Hypothalamus (tissue), 51 donors: ENCODE data around the gene LAMA2.
"Not testable (repeated sequence)": the region's sequence is repeated elsewhere in the genome, so short reads cannot be mapped to it uniquely, and the experiment has no call there.

Source experiments
- DNase-seq, 51 donors: peaks; one replicate each; lab custom pipeline; 2025; lab: John Stamatoyannopoulos, UW

LAMA2 gene

DNA sequence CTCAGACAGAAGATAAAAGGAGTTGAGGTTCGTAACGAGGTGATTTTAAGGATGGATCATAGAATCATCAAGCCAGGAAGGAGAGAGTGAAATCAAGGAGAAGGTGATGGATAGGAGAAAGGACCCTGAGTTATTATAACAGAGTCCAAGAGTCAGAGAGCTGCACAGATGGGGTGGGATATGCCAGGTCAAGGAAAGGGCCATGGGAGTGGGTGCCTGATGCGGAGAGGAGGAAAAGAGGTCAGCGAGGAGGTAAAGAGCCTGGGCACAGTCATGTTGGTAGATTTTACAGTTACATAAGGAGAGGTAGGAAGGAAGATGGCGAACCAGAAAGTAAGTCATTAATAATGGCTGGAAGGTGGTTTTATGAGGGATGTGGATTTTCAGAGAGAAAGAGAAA, 114.9 kb downstream of the LAMA2 start:
- no peak for DNase-seq

DNA sequence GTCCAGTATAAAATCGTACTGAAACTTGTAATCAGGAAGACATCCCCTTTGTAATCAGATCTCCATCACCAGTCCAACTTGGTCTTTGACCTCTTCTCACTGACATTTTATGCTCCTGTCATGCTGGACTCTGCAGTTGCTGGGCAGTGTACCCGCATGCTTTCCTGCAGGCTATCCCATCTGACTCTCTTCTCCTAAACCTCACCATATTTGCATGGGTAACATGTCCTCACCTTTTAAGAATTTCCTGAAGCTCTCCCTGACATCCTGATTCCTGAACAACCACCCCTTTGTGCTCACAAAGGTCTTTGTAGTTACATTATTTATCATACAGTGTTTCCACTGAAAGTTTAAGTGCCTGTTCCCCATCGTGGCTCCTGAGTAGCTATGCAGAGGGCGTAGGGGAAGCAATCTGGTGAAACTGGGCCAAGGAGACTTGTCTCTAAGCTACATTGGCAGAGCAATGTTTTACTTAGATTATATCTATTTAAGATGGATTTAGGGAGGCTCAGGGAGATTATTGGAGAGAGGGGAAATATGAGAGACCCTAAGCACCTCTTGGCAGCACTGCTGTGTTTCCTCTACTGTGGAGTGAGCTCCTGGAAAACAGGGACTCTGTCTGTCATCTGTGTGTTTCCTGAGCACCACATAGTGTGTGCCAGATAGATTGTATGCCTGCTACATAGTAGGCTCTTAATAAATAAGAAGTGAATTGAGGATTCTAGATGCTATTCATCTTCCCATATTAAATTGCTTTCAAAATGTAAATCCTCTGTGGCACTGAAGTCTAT, 124.0 kb downstream of the LAMA2 start:
- no peak for DNase-seq

DNA sequence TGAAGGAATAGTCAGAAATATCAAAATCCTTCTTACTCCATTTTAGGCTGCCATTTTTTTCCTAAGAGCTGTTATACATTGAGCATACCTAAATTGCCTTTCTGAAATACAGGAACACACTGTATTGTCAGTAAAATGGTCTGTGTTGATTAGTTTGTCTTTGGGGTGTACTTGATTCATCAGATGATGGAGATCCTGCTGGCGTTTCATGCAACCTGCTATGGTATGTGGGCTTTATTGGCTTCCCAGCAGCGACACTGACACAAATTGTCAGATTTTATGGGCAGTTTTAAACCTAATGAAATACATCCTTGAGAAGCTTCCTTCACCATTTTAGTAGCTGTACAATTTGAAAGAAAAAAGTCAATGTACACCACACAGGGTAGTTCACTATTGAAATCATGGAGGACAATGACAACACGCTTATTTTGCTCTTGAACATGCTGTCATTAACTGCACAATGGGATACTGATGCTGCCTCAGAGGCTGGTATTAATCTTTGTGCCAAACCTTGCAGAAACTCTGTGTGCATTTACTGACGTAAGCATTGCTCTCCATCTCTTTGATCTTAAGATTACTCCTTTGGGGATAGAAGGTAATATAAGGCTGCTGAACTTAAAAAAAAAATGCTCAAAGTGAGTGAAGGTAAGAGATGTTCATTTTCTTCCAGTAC, 124.9 kb downstream of the LAMA2 start:
- no peak for DNase-seq

DNA sequence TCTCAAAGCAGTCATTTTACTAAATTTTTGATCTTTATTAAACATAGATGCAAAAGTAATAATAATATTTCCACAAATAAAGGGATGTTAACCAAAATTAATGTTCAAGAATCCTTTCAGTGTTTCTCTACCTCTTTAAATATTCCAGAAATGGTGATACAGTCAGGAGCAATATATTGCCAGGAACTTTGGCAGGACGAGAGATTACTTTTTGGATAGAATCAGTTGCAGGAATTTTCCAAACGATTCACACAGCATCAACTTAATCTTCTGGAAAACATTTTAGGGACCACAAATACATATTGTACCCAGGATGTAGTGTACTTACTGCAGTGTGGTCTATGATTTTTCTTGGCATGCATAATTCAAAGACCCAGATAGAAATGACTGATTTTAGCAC, 125.7 kb downstream of the LAMA2 start:
- DNase-seq = no peak

DNA sequence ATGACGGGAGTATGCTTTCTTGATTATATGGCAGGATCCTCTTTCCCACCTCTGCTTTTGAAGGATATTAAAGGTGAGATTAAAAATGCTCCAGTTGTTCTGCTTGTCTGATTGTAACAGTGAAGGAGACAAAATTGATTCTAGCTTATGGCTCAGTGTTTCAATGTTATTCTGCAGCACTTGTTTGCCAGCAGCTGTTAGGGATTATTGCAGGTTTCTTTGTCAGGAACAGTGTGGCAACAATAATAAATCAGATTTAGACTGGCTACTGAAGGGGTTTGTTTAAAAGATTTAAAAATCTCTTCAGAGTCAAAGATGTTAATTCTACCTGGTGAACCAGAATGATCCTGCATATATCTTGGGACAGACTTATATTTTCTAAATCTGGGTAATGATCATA, 126.9 kb downstream of the LAMA2 start:
- DNase-seq = no peak

DNA sequence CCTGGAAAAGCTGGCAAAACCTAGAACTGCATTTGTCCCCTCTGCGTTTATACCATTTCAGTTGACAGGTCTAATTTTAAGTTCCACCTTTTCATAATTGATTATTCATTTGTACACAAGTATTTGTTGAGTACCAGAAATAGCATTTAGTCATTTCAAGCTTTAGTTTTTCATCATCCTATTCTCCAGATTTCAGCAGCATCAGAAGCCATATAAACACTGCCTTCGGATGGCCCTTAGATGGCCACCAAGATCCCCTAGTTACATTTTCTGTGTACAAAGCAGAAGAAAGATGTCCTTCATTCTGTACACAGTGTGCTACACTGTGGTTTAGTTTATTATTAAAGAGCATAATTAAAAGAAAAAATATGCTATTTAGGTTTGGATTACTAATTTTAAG, 131.4 kb downstream of the LAMA2 start:
- DNase-seq = no peak

DNA sequence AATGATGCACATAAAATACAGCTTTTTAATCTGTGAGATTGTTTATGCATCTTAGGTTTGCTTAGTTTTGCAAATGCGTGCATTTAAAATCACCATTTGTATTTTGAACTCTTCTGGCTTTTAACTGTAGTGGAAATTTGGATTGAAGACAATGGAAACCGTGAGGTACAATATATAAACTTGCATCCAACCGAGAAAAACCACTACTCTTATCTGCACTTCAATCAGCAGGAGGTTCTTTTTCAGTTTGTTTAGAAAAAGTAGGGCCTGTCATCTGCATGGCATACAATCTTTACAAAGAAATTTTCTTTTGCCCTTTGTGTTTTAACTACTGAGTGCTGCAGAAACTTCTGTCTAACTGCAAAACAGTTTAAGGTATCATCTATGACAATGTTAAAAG, 132.8 kb downstream of the LAMA2 start:
- no peak for DNase-seq

DNA sequence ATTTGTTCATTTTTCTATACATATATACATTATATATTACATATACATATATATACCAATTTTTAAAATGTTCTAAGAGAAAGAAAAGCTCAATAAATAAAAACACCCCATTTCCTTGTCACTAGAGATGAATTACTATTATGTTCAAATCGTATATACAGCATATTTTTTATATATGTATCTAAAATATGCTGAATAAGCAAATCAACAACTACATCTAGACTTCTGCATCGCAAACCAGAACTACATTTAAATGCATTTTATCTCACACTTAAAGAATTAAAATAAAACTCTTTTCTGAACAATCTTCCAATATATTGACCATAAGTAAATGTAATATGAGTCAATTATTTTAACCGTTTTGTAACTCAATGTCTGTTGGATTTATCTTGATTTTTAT, 133.9 kb downstream of the LAMA2 start:
- DNase-seq = no peak

DNA sequence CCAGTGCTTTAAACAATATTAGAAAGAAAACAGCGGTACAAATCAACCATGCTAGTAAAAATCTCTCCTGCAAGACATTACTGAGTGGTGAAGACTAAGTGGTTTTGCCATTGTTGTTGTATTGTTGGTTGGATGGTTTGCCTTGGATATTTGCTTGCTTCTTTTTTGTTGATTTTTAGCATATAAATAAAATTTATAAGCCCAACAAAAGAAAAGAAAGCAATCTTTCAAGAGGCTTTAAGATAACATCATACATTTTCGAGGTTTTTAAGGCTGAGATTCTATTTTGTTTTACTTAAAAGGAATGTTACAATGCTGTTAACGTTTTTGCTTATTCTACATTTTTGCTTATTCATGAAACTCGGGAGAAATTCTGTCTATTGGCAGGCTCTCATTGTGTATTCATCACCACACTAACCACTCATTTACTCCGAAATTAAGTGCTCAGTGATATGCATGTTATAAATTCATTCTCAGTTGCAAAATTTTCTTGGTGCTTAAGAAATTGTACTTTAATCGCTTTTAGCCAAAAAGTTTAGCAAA, 139.1 kb downstream of the LAMA2 start:
- DNase-seq = no peak

DNA sequence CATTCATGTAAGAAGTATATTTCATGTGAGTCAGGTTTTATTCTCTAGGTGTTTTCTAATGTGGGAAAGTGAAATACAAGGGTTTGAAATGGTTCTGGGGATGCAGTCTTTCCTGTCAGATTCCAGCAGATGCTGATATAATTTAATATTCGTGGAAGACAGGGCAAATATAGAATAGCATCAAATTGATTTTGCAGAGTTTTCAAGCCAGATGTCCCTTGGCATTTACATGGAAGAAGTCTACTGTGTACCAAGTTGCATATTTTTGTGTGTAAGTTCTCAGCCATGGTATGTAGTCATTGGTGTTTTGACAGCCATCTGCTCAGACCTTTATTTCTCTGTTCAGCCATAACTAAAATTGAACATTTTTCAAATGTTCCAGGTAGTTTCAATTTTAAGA, 143.7 kb downstream of the LAMA2 start:
- DNase-seq = no peak

DNA sequence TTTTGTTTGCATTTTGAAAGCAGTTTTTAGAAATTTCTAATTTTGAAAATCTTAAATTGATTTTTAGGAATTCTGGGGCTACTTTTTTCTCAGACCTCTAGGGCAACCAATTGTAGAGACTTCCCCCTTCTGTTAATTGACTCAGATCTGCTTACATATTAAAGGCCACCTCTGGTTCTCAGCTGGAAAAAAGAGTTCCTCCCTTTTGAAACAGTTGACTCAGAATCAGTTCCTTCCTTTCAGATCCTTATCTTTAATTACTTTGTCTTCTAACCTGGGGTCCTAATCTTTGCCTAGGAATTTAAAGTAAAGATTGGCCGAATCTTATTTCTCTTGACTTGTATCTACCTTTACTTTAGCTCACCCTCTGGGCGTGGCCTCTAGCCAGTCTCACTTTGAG, 146.8 kb downstream of the LAMA2 start:
- DNase-seq = no peak

DNA sequence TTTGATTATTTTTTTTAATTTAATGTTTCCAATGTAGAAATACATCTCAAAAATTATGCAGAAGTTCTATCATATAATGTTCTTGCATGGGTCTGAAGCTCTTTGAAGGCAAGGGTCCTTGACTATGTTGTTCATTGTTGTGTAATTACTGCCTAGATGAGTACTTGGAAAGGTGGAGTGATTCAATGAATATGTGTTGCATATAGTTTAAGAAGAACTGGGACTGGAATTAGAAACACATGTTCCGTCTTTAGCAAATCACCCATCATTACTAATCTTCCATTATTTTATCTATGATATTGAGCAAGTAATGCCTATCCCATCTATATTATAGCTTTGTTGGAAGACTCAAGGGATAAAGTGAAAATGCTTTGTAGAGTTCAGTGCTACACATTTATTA, 147.3 kb downstream of the LAMA2 start:
- DNase-seq = no peak

DNA sequence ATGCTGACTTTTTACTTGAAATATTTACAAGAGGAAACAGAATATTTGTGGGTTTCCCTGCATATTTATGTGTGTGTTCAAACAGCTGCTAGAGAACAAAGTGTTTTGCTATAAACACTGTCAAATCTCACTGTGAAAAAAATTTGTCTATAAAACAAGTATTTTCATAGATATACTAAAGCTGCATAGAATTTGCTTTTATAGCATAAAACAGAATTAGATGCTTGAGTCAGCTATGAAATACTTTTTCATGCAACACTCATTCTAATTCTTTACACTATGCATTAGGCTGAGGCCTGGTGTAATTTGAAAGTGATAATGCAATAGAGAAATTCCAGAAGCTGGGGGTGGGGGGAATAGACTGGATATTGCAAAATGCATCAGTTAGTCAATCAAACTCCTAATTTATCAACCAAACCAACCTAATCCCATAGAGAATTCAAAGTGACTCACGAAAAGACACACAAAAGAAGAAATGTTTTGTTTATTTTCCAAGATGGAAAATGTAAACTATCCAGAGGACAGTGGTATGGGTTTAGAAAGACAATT, 148.2 kb downstream of the LAMA2 start:
- DNase-seq = no peak

DNA sequence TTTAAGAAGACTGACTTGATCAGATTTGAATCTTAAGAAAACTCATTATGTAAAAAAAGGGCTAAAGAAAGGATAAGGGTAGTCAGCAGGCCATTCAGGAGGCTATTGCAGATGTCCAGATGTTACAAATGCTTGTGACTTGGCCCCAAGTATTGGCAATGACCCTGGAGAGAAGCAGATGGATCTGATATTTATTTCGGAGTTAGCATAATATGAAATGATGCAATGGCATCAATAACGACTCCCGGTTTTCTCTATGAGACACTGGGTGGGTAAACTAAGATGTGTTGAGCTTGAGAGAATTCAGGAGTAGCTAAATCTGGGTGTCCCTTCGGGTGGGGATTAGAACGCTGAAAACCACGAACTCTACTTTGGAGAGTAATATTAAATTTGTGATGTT, 149.7 kb downstream of the LAMA2 start:
- no peak for DNase-seq

DNA sequence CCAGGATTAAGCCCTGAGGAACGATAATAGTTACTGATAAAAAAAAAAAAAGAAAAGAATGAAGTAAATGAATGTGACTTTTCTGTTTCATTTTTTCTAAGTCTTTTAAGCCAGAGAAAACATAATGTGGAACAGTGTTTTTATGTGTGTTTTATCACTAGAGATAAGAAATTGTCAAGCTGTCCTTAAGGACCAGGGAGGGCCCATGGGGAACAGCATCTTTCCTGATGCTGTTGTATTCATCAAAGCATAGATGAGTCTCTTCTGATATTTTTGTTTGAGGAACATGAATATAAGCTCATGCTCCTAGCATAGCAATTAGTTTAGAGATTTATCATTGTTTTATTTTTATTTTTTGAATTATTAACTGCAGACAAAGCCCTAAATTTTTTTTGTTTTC, 150.2 kb downstream of the LAMA2 start:
- no peak for DNase-seq

DNA sequence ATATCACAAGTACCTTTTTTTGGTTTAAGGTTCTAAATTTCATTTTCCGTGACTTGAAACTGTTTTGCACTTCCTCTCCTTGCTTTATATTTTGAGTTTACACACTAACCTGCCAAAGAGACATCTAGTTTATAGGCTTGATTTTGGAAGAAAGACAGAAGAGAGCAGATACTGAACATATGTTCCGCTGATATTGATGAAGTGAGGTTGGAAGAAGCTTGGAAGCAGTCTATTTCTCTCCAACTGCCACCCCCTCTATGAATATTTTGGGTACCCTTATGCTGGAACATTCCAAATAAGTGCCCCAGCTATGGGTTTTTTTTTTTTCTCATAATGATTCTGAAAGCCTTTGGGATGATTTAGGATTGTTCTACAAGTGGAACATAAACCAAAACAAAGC, 150.6 kb downstream of the LAMA2 start:
- DNase-seq = no peak

DNA sequence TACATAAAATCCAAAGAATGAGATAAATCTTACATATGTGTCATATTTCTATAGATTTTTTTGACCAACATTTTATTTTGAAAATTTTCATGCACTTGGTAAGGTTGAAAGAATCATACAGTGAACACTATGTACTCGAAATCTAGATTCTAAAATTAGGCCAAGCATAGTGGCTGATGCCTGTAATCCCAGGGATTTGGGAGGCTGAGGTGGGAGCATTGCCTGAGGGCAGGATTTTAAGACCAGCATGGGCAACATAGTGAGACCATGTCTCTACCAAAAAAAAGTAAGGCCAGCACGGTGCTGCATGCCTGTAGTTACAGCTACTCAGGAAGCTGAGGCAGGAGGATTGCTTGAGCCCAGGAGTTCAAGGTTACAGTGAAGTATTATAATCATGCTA, 158.6 kb downstream of the LAMA2 start:
- DNase-seq = no peak

DNA sequence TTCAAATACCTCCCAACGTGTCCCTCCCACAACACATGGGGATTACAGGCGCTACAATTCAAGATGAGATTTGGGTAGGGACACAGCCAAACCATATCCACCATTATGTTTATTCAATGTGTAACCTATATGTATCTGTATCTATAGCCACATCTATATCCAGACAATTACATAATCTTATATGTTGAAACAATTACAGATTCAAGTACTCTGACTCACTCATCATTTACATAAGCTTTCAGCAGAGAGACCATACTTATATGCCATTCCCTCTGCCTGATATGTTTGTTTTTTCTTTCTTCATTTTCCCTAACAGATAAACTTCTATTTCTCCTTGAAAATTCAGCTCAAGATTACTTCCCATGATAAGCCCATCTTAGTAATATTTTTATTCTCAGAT, 163.6 kb downstream of the LAMA2 start:
- no peak for DNase-seq

DNA sequence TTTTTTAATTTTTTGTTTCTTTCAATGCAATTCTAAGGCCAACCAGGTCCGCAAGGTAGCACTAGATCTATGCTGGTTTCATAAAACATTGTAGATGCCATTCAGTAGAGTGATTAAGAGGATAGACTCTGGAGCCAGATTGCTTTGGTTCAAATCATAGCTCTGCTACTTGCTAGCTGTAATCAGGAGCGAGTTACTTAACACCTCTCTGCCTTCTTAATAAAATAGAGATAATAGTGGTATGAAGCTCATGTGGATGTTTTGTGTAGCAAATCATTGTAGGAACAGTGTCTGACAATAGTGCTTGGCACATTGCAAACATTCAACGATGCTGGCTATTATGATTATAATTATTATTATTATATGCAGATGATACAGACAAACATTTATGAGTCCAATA, 164.9 kb downstream of the LAMA2 start:
- DNase-seq = no peak

DNA sequence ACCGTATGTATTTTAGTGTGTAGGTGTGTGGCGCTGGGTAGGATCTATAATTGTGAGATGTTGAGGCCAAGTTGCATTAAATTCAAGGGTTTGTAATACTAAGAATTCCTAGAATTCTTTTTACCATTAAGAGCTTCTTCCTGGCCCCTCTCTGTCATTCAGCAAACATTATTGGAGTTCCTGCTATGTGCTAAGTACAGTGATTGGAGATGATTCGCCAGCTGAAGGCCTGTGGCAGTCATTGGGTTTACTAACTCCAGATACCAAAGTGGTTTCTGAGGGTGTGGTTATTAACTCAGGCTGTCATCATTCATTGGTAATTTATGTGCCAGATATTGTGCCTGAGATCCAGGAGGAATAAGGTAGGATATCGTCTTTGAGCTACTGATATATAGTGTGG, 167.1 kb downstream of the LAMA2 start:
- DNase-seq = no peak

DNA sequence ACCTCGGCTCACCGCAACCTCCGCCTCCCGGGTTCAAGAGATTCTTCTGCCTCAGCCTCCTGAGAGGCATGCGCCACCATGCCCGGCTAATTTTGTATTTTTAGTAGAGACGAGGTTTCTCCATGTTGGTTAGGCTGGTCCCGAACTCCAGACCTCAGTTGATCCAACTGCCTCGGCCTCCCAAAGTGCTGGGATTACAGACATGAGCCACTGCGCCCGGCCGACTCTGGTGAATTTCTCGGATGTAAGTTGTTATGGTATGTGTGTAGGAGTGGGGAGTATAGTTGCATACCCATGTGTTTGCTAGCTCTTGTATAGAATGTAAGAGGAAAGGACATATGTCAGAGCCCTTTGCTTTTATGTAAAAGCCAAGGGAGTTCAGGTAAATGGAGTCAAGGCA, 170.2 kb downstream of the LAMA2 start:
- not testable (repeated sequence) for DNase-seq

DNA sequence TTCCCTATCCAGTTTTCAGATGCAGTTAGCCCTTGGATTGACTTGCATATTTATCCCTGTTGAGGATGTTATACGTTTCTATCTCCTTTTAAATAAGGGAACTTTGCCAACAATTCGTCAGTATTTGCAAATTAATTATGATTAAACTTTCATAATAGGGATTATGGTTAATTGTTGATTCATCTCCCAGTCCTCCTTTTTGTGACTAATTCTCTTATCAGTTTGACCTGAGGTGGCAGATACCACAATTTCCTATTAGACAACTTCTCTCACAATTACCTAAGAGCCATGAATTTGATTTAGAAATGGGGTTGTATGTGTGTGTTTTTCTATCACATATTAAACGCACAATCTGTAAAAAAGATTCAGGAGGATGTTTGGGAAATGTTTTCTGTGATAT, 172.9 kb downstream of the LAMA2 start:
- no peak for DNase-seq
